ENCODE data around the gene STK33.

STK33 gene

DNA sequence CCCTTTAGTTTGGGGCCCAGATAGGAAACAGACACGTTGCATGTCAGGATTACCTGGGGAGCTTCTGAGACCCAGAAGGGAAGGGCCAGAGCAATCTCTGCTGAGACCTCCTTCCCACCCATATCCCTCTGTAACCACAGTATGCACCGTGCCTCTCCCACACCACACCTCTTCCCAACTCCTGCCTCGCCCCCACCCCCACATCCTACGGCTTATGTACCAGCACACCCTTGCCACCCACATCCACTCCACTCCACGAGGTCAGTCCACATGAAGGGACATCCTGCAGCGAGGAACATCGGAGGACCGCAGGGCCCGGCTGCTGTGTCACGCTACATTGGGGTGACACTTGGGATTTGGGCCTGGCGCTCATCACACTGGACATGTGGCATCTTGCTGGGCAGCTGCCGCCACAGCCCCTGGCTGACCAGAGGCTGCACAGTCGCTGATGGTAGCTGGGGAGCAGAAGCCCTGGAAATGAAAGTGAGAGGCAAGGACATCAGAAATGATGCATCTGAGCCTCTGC is 212.1 kb downstream of the STK33 start:
- Histone ChIP-seq H3K4me1 (ENCODE audit: insufficient read depth, low read length, severe bottlenecking) (no peaks in the 10 kb centered on the region), H3K9me2 (ENCODE audit: low read depth, low read length) (no peaks in the 10 kb centered on the region), H3K27me3 (ENCODE audit: insufficient read depth, low read length) (no peaks in the 10 kb centered on the region; the same call in 1 of the 2 replicates), H3K36me3 (ENCODE audit: insufficient read depth, low read length) (no peaks in the 10 kb centered on the region), H4K20me1 (ENCODE audit: insufficient read depth, low read length) (no peaks in the 10 kb centered on the region), H3K9ac (ENCODE audit: low read length) (no peak overlapping the region), H3K79me2 (ENCODE audit: insufficient read depth, low read length) (no peaks in the 10 kb centered on the region), H3K9me3 (ENCODE audit: low read length) (no peaks in the 10 kb centered on the region), H3K27ac (ENCODE audit: low read depth, low read length, poor library complexity, severe bottlenecking) (no peak overlapping the region), H3K4me2 (ENCODE audit: low read length) (no peak overlapping the region), H2AFZ (ENCODE audit: low read length) (no peak overlapping the region), H3K4me3 (ENCODE audit: low read depth, low read length, poor library complexity, severe bottlenecking) (no peak overlapping the region), H3F3A (ENCODE audit: insufficient read depth, low read length) (no peaks in the 10 kb centered on the region)
- no peak for TF ChIP-seq EZH2 (IDR thresholded peaks at IDR 0.05; ENCODE audit: borderline replicate concordance, low read length)
- TF ChIP-seq, protein P1, sequence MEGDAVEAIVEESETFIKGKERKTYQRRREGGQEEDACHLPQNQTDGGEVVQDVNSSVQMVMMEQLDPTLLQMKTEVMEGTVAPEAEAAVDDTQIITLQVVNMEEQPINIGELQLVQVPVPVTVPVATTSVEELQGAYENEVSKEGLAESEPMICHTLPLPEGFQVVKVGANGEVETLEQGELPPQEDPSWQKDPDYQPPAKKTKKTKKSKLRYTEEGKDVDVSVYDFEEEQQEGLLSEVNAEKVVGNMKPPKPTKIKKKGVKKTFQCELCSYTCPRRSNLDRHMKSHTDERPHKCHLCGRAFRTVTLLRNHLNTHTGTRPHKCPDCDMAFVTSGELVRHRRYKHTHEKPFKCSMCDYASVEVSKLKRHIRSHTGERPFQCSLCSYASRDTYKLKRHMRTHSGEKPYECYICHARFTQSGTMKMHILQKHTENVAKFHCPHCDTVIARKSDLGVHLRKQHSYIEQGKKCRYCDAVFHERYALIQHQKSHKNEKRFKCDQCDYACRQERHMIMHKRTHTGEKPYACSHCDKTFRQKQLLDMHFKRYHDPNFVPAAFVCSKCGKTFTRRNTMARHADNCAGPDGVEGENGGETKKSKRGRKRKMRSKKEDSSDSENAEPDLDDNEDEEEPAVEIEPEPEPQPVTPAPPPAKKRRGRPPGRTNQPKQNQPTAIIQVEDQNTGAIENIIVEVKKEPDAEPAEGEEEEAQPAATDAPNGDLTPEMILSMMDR (IDR thresholded peaks at IDR 0.05; ENCODE audit: low read length) = no peak

DNA sequence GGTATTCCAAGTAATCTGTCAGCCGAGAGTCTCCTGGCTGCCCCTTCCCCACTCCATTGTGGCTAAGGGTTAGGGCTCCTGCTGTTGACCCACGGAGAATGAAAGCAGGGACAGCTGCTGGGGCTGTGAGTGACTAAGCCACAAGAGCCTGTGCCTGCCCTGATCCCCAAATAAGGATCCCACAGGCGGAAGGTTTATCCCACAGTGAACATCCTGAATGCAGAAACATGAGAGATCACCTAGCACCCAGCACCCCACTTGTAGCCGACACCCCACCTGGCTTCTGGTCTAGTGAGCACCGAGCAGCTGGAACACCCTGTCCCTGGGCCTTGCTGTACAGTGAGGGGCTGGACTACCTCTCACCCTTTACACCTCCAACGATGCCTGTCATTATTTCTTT is 212.7 kb downstream of the STK33 start:
- Histone ChIP-seq H3K4me1 (ENCODE audit: insufficient read depth, low read length, severe bottlenecking) (no peaks in the 10 kb centered on the region), H3K9ac (ENCODE audit: low read length) (no peak overlapping the region), H3K9me3 (ENCODE audit: low read length) (no peaks in the 10 kb centered on the region), H3K4me3 (ENCODE audit: low read depth, low read length, poor library complexity, severe bottlenecking) (no peak overlapping the region), H2AFZ (ENCODE audit: low read length) (no peak overlapping the region), H3K4me2 (ENCODE audit: low read length) (no peak overlapping the region), H3K36me3 (ENCODE audit: insufficient read depth, low read length) (no peaks in the 10 kb centered on the region), H3F3A (ENCODE audit: insufficient read depth, low read length) (no peaks in the 10 kb centered on the region), H3K27ac (ENCODE audit: low read depth, low read length, poor library complexity, severe bottlenecking) (no peak overlapping the region), H3K9me2 (ENCODE audit: low read depth, low read length) (no peaks in the 10 kb centered on the region), H4K20me1 (ENCODE audit: insufficient read depth, low read length) (no peaks in the 10 kb centered on the region), H3K27me3 (ENCODE audit: insufficient read depth, low read length) (no peaks in the 10 kb centered on the region; the same call in 1 of the 2 replicates), H3K79me2 (ENCODE audit: insufficient read depth, low read length) (no peaks in the 10 kb centered on the region)
- TF ChIP-seq, protein P1 (IDR thresholded peaks at IDR 0.05; ENCODE audit: low read length) = no peak
- TF ChIP-seq EZH2 (IDR thresholded peaks at IDR 0.05; ENCODE audit: borderline replicate concordance, low read length) = no peak

DNA sequence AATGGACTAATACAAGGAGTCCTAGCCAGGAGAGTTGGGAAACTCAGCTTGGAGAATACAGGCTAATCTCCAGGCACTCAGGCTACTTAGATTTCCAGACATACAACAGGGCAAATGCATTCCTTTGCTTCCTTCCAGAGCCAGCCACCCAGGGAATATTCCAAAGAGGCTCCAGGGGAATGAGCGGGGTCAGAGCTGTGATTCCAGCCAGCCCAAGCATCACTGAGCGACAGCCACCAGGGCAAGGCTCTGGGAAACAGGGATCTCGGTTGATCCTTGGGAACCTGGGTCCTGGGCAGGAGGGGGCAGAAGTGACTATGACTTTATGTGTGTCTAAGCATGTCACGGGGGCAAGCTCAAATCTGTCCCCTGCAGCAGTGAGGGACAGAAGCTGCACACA is 218.1 kb downstream of the STK33 start:
- TF ChIP-seq, protein P1 (IDR thresholded peaks at IDR 0.05; ENCODE audit: low read length) = no peak
- TF ChIP-seq EZH2 (IDR thresholded peaks at IDR 0.05; ENCODE audit: borderline replicate concordance, low read length) = no peak
- Histone ChIP-seq H4K20me1 (ENCODE audit: insufficient read depth, low read length) (no peaks in the 10 kb centered on the region), H3K27me3 (ENCODE audit: insufficient read depth, low read length) (no peaks in the 10 kb centered on the region), H3F3A (ENCODE audit: insufficient read depth, low read length) (no peaks in the 10 kb centered on the region), H3K27ac (ENCODE audit: low read depth, low read length, poor library complexity, severe bottlenecking) (no peak overlapping the region), H3K79me2 (ENCODE audit: insufficient read depth, low read length) (no peaks in the 10 kb centered on the region), H3K9me3 (ENCODE audit: low read length) (no peaks in the 10 kb centered on the region), H2AFZ (ENCODE audit: low read length) (no peak overlapping the region), H3K9ac (ENCODE audit: low read length) (no peak overlapping the region), H3K4me1 (ENCODE audit: insufficient read depth, low read length, severe bottlenecking) (no peaks in the 10 kb centered on the region), H3K9me2 (ENCODE audit: low read depth, low read length) (no peaks in the 10 kb centered on the region), H3K36me3 (ENCODE audit: insufficient read depth, low read length) (no peaks in the 10 kb centered on the region), H3K4me3 (ENCODE audit: low read depth, low read length, poor library complexity, severe bottlenecking) (no peak overlapping the region), H3K4me2 (ENCODE audit: low read length) (no peak overlapping the region)
